IPS-18c (cell line): ENCODE measurements around the gene MTFR1L.
A peak's percentile ranks its signal among the peaks of the same experiment; 100 is the strongest.

Source experiments
- H3K4me3 ChIP-seq: 2 replicates; pipeline ENCODE4 v1.7.0; 2013; ENCODE audit warnings: low read depth, mild to moderate bottlenecking, low read length, moderate library complexity; ENCODE audit not compliant: insufficient read depth
- H3K9me3 ChIP-seq: one replicate; pipeline ENCODE4 v1.6.1; 2013; ENCODE audit warnings: mild to moderate bottlenecking, low read length, moderate library complexity; ENCODE audit not compliant: control insufficient read depth, insufficient read depth

The MTFR1L gene

DNA sequence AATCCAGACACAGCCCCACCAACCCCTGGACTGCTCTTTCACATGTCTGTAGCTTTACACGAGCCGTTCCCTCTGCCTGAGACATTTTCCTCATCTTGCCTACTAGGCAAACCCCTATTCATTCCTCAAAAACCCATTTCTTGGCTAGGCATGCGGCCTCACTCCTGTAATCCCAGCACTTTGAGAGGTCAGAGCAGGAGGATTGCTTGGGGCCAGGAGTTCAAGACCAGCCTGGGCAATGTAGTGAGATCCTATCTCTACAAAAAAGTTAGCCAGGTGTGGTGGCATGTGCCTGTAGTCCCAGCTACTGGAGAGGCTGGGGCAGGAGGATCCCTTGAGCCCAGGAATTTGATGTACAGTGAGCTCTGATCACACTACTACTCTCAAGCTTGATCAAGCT, 44.7 kb downstream of the MTFR1L start:
- H3K4me3 ChIP-seq = no peak overlapping the region
- no peaks in the 10 kb centered on the region for H3K9me3 ChIP-seq

DNA sequence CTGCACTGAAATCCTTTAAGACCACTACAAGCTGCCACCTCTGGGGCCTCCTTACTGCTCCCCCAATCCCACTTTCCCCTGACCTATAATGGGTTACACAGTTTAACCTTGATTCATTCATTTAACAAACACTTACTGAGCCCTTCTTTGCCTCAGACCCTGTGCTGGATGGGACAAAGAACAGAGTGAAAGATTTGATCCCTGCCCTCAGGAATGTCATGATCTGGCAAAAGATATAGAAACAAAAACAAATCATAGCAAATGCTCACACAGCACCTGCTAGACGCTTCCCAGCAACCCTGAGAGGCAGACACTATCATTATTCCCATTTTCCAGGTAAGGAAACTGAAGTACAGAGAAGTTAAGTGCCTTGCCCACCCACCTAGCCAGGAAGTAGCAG, 46.5 kb downstream of the MTFR1L start:
- Histone ChIP-seq H3K4me3 (no peak overlapping the region), H3K9me3 (no peaks in the 10 kb centered on the region)

DNA sequence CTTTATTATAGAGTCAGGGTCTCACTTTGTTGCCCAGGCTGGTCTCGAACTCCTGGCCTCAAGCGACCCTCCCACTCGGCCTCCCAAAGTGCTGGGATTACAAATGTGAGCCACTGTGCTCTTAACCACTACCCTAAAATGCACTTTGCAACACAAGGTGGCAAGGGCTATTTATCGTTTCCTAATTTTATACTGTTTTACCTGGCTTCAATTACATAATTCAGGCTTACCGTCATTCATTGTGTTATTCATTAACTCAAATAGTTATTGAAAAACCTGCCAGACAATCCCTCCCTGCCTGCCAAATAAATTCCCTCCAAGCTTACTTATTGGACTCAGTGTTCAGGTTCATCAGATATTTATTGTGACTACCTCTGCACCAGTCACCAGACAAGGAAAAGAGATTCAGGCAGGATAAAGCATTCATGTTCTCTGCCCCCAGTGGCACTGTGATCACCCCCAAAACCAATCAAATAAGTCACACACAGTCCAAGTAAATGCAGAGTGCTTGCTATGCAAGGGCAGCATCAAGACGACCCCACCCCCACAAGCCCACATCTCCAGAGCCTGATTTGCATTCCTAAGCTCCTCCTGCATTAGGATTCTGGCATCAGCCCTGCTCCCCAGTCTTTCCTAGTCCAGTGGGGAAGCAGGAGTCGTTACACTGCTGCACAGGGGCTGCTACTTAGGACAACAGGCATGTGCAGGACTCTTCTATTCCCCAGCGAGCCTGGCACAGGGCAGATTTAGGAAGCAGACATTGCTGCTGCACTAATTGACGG, 47.6 kb downstream of the MTFR1L start:
- H3K9me3 ChIP-seq = no peaks in the 10 kb centered on the region
- peak overlapping the region; percentile 16; the same call in 1 of the 2 replicates for H3K4me3 ChIP-seq

DNA sequence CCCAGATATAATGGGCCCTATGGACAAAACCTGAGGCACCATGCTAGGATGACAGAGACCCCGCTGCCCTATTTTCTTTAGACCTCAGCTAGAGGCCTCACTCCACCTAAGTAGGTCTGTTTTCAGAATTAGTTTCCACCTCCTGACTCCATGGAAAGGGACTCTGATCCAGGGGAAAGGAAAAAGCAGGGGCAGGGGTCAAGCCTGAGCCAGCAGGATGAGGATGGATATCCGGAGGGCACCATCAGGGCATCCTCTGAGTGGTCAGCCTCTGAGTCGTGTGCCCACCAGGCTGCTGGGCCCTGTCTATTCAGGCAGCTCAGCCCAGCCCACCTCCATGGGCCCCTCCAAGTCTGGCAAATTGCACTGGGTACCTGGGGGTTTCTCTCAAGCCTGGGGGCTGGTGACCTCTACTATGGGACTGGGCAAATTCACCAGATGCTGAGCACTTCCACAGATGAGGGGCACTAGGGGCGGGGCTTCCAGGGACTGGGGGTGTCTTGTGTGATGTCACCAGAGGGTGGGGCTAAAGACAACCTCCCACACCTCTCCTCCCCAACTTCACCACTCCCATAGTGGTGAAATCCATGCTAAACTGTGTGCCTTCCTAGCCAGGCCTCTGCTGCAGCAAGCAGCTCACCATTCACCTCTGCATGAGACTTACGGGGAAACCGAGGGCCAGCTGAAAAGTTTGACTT, 50.3 kb downstream of the MTFR1L start:
- Histone ChIP-seq H3K4me3 (no peak overlapping the region), H3K9me3 (no peaks in the 10 kb centered on the region)

DNA sequence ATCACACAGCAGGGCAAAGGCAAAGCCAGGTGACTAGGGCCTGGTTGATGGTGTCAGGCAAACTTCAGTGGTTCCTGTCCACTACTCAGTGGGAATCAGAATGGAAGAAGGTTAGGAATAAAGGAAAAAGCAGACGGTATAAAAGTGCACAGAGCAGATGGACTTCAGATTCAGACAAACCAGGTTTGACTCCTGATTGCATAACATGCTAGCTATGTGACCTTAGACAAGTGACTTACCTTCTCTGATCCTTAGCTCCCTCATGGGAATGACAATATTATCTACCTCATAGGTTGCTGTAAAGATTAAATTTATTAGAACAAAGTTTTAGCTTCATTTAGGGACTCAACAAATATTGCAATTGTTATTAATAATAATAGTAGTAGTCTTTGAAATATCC, 50.9 kb downstream of the MTFR1L start:
- Histone ChIP-seq H3K4me3 (no peak overlapping the region), H3K9me3 (peaks cover 2% of the 10 kb centered on the region)

DNA sequence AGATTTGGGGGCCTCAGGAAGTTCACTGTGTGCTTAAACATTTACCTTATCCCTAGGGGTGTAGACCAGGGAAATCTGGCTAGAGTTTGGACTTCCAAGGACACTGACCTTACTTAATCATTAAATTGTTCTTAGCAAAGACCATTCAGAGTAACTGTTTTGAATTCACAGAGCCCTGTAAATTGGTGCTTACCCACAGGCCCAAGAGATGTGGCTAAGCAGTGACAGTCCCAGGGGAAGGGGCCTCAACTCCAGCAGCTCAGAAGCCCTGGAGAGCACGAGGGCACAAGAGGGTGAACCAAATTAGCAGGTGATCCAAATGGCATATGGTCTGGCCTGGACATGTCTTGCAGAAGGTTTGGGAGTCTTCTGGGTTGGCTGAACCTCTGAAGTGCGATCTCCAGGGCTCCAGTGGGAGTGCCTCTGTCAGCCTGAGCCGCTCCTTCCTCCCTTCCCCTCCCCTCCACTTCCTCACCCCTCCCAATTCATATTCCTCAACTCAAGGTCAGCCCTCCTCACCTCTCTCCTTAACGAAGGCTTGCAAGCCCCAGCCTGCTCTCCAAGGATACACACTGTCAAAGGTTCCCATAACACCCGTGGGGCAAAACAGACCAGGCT, 51.4 kb downstream of the MTFR1L start:
- H3K4me3 ChIP-seq = no peak overlapping the region
- H3K9me3 ChIP-seq = peaks cover 2% of the 10 kb centered on the region

DNA sequence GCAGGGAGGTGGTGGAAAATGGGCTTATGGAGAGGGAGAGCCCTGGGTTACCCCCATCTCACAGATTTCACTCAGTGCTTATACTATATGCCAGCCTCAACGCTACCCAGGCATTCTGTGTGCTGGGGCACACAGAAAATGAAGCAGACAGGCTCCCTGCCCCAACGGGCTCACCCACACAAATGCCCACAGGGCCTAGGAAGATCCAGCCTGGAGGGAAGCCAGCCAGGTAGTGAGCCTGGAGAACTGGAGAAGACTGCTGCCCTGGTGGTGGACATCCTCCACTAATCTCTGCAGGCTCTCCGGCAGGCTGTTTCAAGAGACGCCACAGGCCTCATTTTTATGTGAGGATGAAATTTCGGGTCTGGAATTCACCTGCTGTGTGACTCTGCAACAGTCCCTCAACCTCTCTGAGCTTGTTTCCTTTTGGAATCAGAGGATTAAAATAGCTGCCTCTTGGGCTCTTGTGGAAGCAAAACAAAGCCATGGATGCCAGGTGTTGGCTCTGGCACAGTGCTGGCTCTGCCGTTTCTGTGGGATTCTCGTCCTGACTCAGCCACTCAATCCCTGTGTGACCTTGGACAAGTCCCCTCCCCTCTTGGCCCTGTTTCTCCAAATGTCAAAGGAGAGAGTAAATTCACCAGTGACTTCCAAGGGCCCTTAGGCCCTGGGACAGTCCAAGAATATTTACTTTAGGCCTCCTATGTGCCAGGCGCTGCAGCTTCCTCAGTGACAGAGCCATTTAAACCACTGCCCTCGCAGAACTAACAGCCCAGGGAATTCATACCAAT, 52.1 kb downstream of the MTFR1L start:
- Histone ChIP-seq H3K4me3 (no peak overlapping the region), H3K9me3 (peaks cover 2% of the 10 kb centered on the region)

DNA sequence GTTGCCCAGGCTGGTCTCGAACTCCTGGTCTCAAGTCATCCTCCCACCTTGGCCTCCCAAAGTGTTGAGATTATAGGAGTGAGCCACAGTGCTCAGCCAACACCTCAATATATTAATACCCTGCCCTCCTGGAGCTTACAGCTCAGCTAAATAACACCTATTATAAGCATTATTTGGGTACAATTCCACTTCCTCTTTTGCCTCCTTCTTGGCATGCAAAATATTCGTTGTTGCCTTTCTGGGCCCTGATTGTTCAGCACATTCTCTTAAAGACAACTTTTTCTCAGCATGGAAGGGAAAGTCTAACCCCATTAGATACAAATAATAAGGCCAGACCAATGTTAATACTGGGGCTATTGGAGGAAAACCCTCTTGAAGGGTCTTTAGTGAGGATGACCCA, 53.0 kb downstream of the MTFR1L start:
- H3K4me3 ChIP-seq = no peak overlapping the region
- H3K9me3 ChIP-seq = peaks cover 2% of the 10 kb centered on the region

DNA sequence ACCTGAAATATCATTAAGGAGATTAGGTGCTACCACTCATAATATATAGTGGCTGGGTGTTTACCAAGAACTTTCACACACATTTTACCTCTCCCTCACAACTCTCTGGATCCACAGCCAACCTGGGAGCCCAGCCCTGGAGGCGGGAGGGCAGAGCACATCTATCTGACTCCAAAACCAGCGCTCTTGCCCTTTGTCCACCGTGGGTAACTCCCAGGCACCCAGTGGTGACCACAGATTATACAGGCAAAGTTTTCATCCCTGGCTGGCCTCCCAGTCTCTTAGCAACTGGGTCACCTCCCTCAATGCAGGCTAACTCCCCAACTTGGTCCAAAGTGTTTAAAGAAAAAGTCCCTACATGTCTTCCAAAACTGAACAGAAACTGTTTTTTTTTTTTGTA, 53.4 kb downstream of the MTFR1L start:
- Histone ChIP-seq H3K4me3 (no peak overlapping the region), H3K9me3 (peaks cover 2% of the 10 kb centered on the region)

DNA sequence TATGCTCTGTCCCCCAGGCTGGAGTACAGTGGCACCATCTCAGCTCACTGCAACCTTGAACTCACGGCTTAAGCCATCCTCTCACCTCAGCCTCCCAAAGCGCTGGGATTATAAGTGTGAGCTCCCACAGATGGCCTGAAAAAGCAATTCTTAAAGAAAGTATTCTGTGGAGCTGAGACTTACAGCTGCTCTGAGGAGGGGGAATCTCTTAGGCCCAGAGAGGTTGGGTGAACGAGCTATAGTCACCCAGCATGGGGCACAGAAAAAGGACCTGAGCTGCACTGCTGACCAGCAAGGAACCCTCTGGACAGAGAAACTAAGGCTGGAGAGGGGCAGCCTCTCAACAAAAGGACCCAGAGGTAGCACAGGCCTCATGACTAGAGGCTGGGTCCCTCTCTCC, 54.5 kb downstream of the MTFR1L start:
- peaks cover 2% of the 10 kb centered on the region for H3K9me3 ChIP-seq
- H3K4me3 ChIP-seq = peak overlapping the region; percentile 61; the same call in 1 of the 2 replicates

DNA sequence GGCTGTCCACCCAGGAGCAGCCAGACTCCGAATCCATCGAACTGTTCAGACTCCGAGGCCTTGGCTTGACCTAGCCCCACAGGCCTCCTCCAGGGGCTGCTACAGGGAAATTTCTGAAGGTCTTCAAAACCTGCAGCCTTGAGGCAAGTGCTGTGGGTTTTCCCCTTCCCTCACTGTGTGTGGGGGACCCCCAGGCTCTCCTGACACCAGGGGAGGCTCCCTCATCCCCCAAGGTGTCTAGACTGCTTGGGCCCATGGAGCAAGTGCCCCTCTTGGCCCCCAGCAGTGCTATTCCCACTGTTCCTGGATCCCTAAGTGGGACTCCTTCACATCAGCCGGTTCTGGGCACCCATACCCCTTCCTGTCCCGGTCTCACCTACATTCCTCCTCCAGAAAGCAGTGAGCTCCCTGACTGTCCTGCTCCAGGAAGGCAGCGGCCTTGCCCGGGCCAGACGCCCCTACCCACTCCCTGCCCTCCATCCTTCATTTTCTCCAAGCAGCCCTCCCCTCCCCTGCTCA, 54.9 kb downstream of the MTFR1L start:
- Histone ChIP-seq H3K9me3 (peaks cover 2% of the 10 kb centered on the region), H3K4me3 (peak overlapping the region; percentile 61)

DNA sequence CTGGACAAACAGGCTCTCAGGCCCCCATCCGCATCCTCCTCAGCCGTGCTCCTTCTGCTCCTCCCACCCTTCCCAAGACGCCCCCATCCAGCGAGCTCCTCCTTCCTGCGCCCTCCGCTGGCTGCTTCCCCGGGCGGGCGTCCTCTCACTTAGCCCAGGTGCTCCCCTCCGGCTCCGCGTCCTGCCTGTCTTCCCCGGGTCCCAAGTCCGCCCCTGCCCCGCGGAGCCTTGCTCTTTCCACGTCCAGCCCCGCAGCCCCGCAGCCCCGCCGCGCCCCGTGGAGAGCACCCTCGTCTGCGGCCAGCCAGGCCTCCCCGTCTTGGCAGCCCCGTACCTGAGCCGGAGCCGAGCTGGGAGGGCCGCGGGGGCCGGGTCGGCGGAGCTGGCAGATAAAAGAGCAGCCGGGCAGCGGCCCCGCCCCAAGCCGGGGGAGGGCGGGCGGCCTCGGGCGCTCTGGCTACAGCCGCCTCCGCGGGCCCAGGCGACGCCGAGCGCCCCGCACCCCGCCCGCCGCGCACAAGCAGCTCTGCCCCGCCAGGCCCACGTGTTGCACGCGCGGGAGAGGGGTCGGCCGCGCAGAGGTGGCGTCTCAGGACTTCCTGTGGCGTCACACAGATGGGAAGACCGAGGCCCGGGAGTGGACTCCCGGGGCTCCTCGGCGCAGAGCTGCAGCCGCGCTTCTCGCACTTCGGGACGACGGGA, 55.6 kb downstream of the MTFR1L start, which contains the start of gene PAQR7:
TSS of gene PAQR7 (minus strand) at position 555 of the 702 bp plus-strand sequence. CDS start 11,869 bp downstream, outside the sequence.
- Histone ChIP-seq H3K9me3 (peaks cover 2% of the 10 kb centered on the region), H3K4me3 (peak within 1 kb of the TSS; percentile 61)

DNA sequence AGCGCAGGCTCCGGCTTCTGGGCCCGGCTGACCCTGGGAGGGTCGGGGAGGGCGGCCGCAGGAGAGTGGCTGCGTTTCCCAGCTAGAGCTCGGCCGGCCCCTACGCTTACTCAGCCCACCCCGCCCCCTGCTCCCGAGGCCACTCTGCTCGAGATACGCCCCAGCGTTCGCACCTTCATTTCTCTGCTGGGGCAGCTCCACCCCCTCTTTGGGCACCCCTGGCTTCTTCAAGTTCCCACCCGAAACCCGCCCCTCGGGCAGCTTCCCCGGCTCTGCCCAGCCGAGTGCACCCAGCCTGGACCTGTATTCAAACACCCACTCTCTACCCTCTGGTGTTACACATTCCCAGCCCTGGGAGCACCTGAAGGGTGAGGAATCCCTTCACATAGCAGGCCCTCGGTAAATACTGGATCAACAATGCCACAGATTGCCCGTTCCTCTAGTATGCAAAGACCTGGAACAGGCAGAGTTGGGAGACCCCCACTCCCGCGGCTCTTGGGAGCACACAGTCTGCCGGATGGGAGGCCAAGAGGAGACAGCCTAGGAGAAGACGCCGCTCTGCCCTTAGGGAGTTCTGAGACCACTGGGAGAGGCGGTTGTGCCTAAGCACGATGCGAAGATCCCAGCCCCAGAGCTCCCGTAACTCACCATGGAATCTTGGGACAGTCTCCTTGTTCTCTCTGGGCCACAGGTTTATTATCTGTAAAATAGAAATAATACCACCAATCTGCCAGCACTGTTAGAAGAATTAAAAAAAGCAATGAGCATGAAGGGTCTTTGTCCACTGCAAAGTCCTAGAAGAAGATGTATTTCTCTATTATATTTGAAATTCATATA, 56.3 kb downstream of the MTFR1L start:
- Histone ChIP-seq H3K9me3 (peaks cover 2% of the 10 kb centered on the region), H3K4me3 (peak overlapping the region; percentile 61)

DNA sequence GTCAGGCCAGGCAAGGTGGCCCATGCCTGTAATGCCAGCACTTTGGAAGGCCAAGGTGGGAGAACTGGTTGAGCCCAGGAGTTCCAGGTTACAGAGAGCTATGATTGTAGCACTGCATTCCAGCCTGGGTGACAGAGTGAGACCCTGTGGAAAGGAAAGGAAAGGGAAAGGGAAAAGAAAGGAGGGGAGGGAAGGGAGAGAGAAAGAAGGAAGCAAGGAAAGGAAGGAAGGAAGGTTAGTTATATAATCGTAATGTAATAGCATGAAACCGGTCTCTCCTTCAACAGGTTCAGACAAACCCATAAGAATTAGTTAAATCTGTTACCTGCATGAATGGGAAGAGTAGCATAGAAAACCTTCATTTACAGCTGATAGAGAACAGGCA, 56.9 kb downstream of the MTFR1L start:
- H3K4me3 ChIP-seq = no peak overlapping the region
- H3K9me3 ChIP-seq = peaks cover 2% of the 10 kb centered on the region

DNA sequence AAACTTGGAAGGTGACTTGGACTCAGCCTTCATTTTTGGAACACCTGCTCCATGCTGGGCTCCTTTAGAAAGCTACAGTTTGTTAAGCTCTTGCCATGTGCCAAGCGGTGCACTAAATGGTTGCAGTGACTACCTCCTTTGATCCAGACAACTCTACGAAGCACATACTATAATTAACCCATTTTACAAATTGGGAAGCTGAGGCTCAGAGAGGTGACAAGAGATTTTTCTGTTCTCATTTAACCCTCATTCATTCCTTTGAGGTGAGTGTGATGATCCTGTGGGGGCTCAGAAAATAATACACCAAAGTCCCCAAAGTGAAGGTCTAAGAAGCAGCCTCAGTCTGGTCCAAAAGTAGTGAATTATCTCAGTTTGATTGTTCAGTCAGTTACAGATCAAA, 57.4 kb downstream of the MTFR1L start:
- no peak overlapping the region for H3K4me3 ChIP-seq
- peaks cover 2% of the 10 kb centered on the region for H3K9me3 ChIP-seq

DNA sequence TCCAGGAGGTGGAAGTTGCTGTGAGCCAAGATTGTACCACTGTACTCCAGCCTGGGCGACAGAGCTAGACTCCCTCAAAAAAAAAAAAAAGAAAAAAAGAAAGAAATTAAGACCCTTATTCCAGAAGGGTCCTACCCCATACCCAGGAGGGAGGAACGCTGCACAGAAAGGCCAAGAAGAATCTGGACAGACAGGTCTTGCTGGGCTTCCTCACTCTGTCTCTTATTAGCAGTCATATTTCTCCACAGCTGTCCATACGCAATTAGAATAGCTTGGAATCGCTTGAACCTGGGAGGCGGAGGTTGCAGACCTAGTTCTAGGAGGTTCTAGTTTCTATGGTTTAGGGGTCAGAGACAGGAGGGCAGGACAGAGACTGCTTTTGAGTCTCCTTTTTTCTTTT, 58.9 kb downstream of the MTFR1L start:
- Histone ChIP-seq H3K4me3 (no peak overlapping the region), H3K9me3 (peaks cover 2% of the 10 kb centered on the region)
